HepG2 (cell line): ENCODE results near the gene HUNK. TPM values are rescaled to one million over a fixed set of nuclear protein-coding genes. Genes with fewer than 3 reads are reported as not detected.

ENCODE experiments used
- BRCA1 ChIP-seq: sonication (generic); formaldehyde crosslinking; IDR thresholded peaks from 2 replicates; pipeline ENCODE4 v1.4.0; 2020; ENCODE audit warnings: missing genetic modification reagents
- GATA4 ChIP-seq: sonication (generic); IDR thresholded peaks from 2 replicates; pipeline ENCODE4 v1.6.1; 2016; ENCODE audit warnings: antibody characterized with exemption, low read depth, borderline replicate concordance
- GPN1 ChIP-seq: sonication (generic); formaldehyde crosslinking; IDR thresholded peaks from 2 replicates; pipeline ENCODE4 v1.5.1; 2020; ENCODE audit warnings: missing genetic modification reagents, borderline replicate concordance
- HNF4A ChIP-seq: sonication (generic); formaldehyde crosslinking; IDR thresholded peaks from 2 replicates; pipeline ENCODE4 v1.4.0; 2020; ENCODE audit warnings: missing genetic modification reagents
- HOXA3 ChIP-seq: sonication (generic); formaldehyde crosslinking; IDR thresholded peaks from 2 replicates; pipeline ENCODE4 v1.5.0; 2020; ENCODE audit warnings: missing genetic modification reagents
- IRF2 ChIP-seq: IDR thresholded peaks from 2 replicates; pipeline ENCODE4 v1.6.1; 2018; ENCODE audit warnings: missing genetic modification reagents, missing compliant biosample characterization
- JUND ChIP-seq: sonication (generic); formaldehyde crosslinking; IDR thresholded peaks from 2 replicates; pipeline ENCODE4 v1.8.0; 2022; ENCODE audit warnings: mild to moderate bottlenecking, missing genetic modification reagents
- KDM2A ChIP-seq: sonication (generic); formaldehyde crosslinking; IDR thresholded peaks from 2 replicates; pipeline ENCODE4 v1.4.0; 2020; ENCODE audit warnings: low read depth, missing genetic modification reagents, borderline replicate concordance
- MED8 ChIP-seq: sonication (generic); formaldehyde crosslinking; IDR thresholded peaks from 2 replicates; pipeline ENCODE4 v1.8.1; 2023; ENCODE audit warnings: mild to moderate bottlenecking, missing genetic modification reagents; ENCODE audit not compliant: insufficient replicate concordance
- MTA1 ChIP-seq: sonication (generic); formaldehyde crosslinking; IDR thresholded peaks from 2 replicates; pipeline ENCODE4 v1.4.0; 2020; ENCODE audit warnings: missing genetic modification reagents, mild to moderate bottlenecking, borderline replicate concordance
- RBM22 ChIP-seq: fragments of 200-400 bp; formaldehyde crosslinking; optimal IDR thresholded peaks from 2 replicates; pipeline ENCODE3; 2017; ENCODE audit warnings: mild to moderate bottlenecking, low read length, moderate library complexity
- RFX5 ChIP-seq: IDR thresholded peaks from 2 replicates; pipeline ENCODE4 v1.6.1; 2011; ENCODE audit warnings: low read depth, low read length, improper control_type of control experiment
- TMF1 ChIP-seq: sonication (generic); formaldehyde crosslinking; IDR thresholded peaks from 2 replicates; pipeline ENCODE4 v1.8.1; 2022; ENCODE audit warnings: low read depth, missing genetic modification reagents
- ZFYVE20 ChIP-seq: sonication (generic); formaldehyde crosslinking; IDR thresholded peaks from 2 replicates; pipeline ENCODE4 v1.8.0; 2023; ENCODE audit warnings: low read depth, mild to moderate bottlenecking, moderate library complexity, missing genetic modification reagents, borderline replicate concordance
- ZNF20 ChIP-seq: sonication (generic); formaldehyde crosslinking; IDR thresholded peaks from 2 replicates; pipeline ENCODE4 v1.4.0; 2020; ENCODE audit warnings: mild to moderate bottlenecking, moderate library complexity, missing genetic modification reagents
- ZNF292 ChIP-seq: sonication (generic); formaldehyde crosslinking; IDR thresholded peaks from 2 replicates; pipeline ENCODE4 v1.8.1; 2022; ENCODE audit warnings: mild to moderate bottlenecking, low read depth, missing genetic modification reagents, borderline replicate concordance
- ZNF317 ChIP-seq: sonication (generic); formaldehyde crosslinking; IDR thresholded peaks from 2 replicates; pipeline ENCODE4 v1.5.0; 2020; ENCODE audit warnings: mild to moderate bottlenecking, missing genetic modification reagents
- ZNF501 ChIP-seq: sonication (generic); formaldehyde crosslinking; IDR thresholded peaks from 2 replicates; pipeline ENCODE4 v1.5.1; 2020; ENCODE audit warnings: mild to moderate bottlenecking, moderate library complexity, missing genetic modification reagents
- ZSCAN31 ChIP-seq: sonication (generic); formaldehyde crosslinking; IDR thresholded peaks from 2 replicates; pipeline ENCODE4 v1.5.0; 2020; ENCODE audit warnings: low read depth, mild to moderate bottlenecking, missing genetic modification reagents
- polyA plus RNA-seq, 8 experiments: library from polyadenylated mRNA; depleted of rRNA in 3 of 8; stranded (reverse) in 7 of 8; unstranded in 1 of 8; fragments of >200 nt; fragmentation: Illumina TruSeq in 4 of 8; extraction: Trizol in 4 of 8; gene quantifications; 2 replicates each; pipeline versions ENCODE4 v1.2.1 to v1.2.3, GENCODE V29; 2011 to 2016; ENCODE audit warnings: low read depth in 4 of 8, missing spikeins in 1 of 8, mixed read lengths in 1 of 8; ENCODE audit not compliant: insufficient read depth in 1 of 8
- total RNA-seq, 5 experiments: library from RNA; depleted of rRNA; stranded (reverse); fragments of >200 nt; fragmentation: Illumina TruSeq; extraction: Trizol; gene quantifications; 2 replicates each; pipeline ENCODE4 v1.2.3, GENCODE V29; 2016; ENCODE audit warnings: low read depth in 1 of 5
- TF ChIP-seq, protein P1 (sequence below): IDR thresholded peaks from 2 replicates; pipeline ENCODE4 v1.6.1; 2016; ENCODE audit warnings: missing biosample characterization, missing genetic modification reagents, low read depth
- TF ChIP-seq, protein P2 (sequence below), 2 experiments: sonication (generic) in 1 of 2; formaldehyde crosslinking in 1 of 2; IDR thresholded peaks; 2 replicates each; pipeline versions ENCODE4 v1.5.1 to v1.6.1; 2011 to 2020; ENCODE audit warnings: borderline replicate concordance in 1 of 2, low read depth in 1 of 2, low read length in 1 of 2, mild to moderate bottlenecking in 1 of 2, missing genetic modification reagents in 1 of 2, moderate library complexity in 1 of 2
- TF ChIP-seq, protein P3 (sequence below): sonication (generic); formaldehyde crosslinking; IDR thresholded peaks from 2 replicates; pipeline ENCODE4 v1.9.0; 2022; ENCODE audit warnings: missing genetic modification reagents, mild to moderate bottlenecking, borderline replicate concordance
- TF ChIP-seq, protein P4 (sequence below), 2 experiments: fragments of 450-650 bp in 1 of 2; sonication (generic) in 1 of 2; formaldehyde crosslinking; IDR thresholded peaks; 2 replicates each; pipeline versions ENCODE4 v1.5.0 to v1.8.0; 2020 to 2022; ENCODE audit warnings: mild to moderate bottlenecking in 1 of 2, missing genetic modification reagents in 1 of 2

The HUNK gene
- total and polyA plus RNA-seq, 2 of the 13 experiments (the other 11 are each of a cell fraction or from before 2014, with no cell fraction given) = 1.8 to 1.9 TPM

DNA sequence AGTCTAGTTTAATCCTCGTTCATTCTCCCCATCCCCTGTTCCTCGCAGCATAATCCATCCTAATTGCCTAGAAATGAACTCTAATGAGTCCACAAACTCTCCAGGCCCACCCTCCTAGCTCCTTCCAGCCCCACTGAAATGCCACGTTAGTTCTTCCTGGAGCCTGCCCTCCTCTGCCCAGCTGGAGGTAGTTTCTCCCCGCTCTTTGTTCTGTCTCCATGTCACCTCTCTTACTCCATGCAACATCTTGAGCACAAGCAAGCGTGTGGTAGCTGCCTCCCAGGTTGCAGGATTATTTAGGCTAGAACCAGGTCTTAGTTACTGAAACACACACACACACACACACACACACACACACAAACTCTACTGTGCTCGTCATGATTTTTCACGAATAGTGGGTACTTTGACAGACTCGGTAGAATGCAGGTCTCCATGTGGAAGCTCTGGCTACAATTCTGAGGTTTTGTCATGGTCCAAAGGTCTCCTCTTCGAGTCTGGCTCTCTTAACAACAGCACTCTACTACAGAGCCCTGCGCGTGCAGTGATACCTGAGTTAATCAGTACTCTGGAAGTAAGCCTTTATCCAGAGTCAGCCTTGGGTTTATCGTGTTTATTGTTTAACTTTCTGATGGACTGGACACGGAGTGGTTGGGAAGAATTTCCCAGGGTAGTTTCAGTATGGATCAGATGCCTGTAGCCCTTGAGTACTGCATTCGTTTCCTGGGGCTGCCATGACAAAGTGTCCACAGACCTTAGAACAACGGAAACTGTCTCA, 27.5 kb downstream of the HUNK start (continued):
- TF ChIP-seq ZNF501 (CRISPR knock-in tag) (peak; percentile 33; the same call in 1 of the 2 replicates), GATA4 (peak; percentile 47; the same call in 1 of the 2 replicates), ZFYVE20 (CRISPR knock-in tag) (no peak), ZNF20 (no peak), TMF1 (CRISPR knock-in tag) (no peak), IRF2 (CRISPR knock-in tag) (peak; percentile 77; the same call in 1 of the 2 replicates), ZNF292 (no peak), RBM22 (no peak), GPN1 (CRISPR knock-in tag) (no peak), JUND (CRISPR knock-in tag) (no peak), ZSCAN31 (CRISPR knock-in tag) (no peak), HNF4A (CRISPR knock-in tag) (peak; percentile 90), KDM2A (CRISPR knock-in tag) (peak; percentile 51; the same call in 1 of the 2 replicates), RFX5 (peak; percentile 28; the same call in 1 of the 2 replicates), MED8 (CRISPR knock-in tag) (no peak), ZNF317 (0 out of 2 replicates have a peak, but pooled peaks have one; percentile 28), MTA1 (CRISPR knock-in tag) (peak; percentile 46; the same call in 1 of the 2 replicates), BRCA1 (CRISPR knock-in tag) (no peak), HOXA3 (CRISPR knock-in tag) (peak; percentile 39; the same call in 1 of the 2 replicates)
- TF ChIP-seq, protein P1, sequence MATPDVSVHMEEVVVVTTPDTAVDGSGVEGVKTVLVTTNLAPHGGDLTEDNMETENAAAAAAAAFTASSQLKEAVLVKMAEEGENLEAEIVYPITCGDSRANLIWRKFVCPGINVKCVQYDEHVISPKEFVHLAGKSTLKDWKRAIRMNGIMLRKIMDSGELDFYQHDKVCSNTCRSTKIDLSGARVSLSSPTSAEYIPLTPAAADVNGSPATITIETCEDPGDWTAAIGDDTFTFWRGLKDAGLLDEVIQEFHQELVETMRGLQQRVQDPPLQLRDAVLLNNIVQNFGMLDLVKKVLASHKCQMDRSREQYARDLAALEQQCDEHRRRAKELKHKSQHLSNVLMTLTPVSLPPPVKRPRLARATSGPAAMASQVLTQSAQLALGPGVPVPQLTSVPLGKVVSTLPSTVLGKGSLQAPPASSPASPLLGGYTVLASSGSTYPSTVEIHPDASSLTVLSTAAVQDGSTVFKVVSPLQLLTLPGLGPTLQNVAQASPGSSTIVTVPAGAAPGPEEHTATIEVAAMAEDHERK (CRISPR knock-in tag) = no peak
- TF ChIP-seq, protein P2, sequence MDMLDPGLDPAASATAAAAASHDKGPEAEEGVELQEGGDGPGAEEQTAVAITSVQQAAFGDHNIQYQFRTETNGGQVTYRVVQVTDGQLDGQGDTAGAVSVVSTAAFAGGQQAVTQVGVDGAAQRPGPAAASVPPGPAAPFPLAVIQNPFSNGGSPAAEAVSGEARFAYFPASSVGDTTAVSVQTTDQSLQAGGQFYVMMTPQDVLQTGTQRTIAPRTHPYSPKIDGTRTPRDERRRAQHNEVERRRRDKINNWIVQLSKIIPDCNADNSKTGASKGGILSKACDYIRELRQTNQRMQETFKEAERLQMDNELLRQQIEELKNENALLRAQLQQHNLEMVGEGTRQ (IDR thresholded peaks at IDR 0.05; ENCODE audit: low read depth, low read length) = no peak
- TF ChIP-seq, protein P2 (CRISPR knock-in tag; IDR thresholded peaks at IDR 0.05; ENCODE audit: borderline replicate concordance) = no peak
- TF ChIP-seq, protein P3, sequence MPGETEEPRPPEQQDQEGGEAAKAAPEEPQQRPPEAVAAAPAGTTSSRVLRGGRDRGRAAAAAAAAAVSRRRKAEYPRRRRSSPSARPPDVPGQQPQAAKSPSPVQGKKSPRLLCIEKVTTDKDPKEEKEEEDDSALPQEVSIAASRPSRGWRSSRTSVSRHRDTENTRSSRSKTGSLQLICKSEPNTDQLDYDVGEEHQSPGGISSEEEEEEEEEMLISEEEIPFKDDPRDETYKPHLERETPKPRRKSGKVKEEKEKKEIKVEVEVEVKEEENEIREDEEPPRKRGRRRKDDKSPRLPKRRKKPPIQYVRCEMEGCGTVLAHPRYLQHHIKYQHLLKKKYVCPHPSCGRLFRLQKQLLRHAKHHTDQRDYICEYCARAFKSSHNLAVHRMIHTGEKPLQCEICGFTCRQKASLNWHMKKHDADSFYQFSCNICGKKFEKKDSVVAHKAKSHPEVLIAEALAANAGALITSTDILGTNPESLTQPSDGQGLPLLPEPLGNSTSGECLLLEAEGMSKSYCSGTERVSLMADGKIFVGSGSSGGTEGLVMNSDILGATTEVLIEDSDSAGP = no peak
- TF ChIP-seq, protein P4, sequence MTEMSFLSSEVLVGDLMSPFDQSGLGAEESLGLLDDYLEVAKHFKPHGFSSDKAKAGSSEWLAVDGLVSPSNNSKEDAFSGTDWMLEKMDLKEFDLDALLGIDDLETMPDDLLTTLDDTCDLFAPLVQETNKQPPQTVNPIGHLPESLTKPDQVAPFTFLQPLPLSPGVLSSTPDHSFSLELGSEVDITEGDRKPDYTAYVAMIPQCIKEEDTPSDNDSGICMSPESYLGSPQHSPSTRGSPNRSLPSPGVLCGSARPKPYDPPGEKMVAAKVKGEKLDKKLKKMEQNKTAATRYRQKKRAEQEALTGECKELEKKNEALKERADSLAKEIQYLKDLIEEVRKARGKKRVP (CRISPR knock-in tag; IDR thresholded peaks at IDR 0.05) = no peak
